ENCODE results near the gene IGFLR1.

IGFLR1 gene

DNA sequence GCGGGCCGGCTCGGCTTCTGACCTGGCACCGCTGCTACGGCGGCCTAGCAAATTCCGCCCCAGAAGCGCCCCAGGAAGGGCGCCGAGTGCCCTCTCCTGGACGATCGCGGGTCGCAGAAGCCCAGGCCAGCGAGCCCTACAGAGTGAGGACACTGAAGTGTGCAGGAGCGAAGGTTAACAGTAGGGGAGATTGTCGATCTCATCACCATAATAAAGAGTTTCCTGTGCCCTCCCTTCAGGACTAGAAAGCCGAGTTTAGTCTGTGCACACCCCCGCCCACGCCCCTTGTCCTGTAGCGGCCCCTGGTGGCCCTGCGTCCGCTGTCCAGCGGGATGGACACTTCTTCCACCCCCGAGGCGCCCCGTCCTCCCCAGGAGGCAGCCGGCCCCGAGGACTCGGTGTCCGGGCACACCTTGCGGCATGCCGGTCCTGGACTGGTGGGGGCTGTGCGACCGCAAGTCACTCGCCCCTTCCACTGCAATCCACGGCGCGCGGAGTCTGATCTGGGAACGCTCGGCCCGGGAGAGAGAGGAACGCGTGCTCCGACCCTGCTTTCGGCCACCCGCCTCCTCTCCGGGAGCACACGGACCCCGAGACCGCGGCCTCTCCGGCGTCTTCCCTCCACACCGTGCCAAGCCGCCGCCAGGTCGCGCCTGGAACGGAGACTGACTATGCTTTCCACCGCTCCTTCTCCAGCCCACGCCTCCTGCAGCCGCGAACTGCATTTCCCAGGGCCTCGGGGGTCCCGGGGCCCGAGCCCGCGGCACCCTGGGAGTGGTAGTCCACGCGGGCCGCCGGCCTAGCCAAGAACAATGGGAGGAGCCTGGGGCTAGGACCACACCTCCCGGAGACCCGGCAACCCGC lies 25.2 kb downstream of the IGFLR1 start:
- Histone ChIP-seq H3K27me3 (replicated peaks; ENCODE audit: control insufficient read depth, insufficient read depth, low read length, poor library complexity, severe bottlenecking) (no peaks in the 10 kb centered on the region), H3K4me1 (ENCODE audit: control insufficient read depth, insufficient read depth, low read length, poor library complexity, severe bottlenecking) (peaks cover 44% of the 10 kb centered on the region)

DNA sequence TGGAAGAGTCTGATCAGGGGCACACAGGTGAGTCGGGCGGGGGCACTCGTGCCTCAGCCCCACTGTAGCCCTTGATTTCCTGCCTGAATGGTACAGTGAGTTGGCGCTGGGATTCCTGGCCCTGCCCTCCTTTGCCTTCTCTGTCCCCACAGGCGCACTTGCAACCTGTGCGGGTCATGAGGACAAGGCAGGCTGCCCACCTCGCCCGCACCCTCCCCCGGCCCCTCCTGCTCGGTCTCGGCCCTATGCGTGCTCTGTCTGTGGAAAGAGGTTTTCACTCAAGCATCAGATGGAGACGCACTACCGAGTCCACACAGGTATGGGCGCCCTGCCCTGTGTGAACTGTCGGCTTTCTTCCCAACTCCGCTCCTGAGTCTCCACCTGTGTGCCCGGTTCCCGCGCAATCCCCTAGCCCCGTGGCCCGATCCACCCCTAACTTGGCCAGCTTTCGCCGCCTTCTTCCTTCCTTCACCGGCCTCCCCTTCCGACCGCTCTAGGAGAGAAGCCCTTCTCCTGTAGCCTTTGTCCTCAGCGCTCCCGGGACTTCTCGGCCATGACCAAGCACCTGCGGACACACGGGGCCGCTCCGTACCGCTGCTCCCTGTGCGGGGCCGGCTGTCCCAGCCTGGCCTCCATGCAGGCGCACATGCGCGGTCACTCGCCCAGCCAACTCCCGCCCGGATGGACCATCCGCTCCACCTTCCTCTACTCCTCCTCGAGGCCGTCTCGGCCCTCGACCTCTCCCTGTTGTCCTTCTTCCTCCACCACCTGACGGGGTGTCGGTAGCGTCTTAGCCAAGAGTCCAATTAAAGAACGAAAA lies 26.1 kb downstream of the IGFLR1 start:
- H3K4me1 ChIP-seq (ENCODE audit: control insufficient read depth, insufficient read depth, low read length, poor library complexity, severe bottlenecking) = peaks cover 45% of the 10 kb centered on the region
- peak overlapping the region; percentile 80 for H3K27ac ChIP-seq (ENCODE audit: insufficient read depth, low read length, poor library complexity, severe bottlenecking)
- H3K4me3 ChIP-seq (ENCODE audit: insufficient read depth, low read depth, low read length, poor library complexity, severe bottlenecking) = peak overlapping the region; percentile 84
- H3K27me3 ChIP-seq (replicated peaks; ENCODE audit: control insufficient read depth, insufficient read depth, low read length, poor library complexity, severe bottlenecking) = no peaks in the 10 kb centered on the region
- DNase-seq = no peak
- H3K9me3 ChIP-seq (ENCODE audit: control insufficient read depth, low read length) = no peaks in the 10 kb centered on the region
- peaks cover 4% of the 10 kb centered on the region for H3K36me3 ChIP-seq (ENCODE audit: control insufficient read depth, insufficient read depth, low read length)

More for the DNA sequence above, 25.2 kb downstream of the IGFLR1 start:
- Histone ChIP-seq H3K9me3 (ENCODE audit: control insufficient read depth, low read length) (no peaks in the 10 kb centered on the region), H3K27ac (ENCODE audit: insufficient read depth, low read length, poor library complexity, severe bottlenecking) (peak overlapping the region; percentile 80), H3K36me3 (ENCODE audit: control insufficient read depth, insufficient read depth, low read length) (peaks cover 13% of the 10 kb centered on the region), H3K4me3 (ENCODE audit: insufficient read depth, low read depth, low read length, poor library complexity, severe bottlenecking) (peak overlapping the region; percentile 84)
- DNase-seq = peak; percentile 93 to 95 (median 94)

DNA sequence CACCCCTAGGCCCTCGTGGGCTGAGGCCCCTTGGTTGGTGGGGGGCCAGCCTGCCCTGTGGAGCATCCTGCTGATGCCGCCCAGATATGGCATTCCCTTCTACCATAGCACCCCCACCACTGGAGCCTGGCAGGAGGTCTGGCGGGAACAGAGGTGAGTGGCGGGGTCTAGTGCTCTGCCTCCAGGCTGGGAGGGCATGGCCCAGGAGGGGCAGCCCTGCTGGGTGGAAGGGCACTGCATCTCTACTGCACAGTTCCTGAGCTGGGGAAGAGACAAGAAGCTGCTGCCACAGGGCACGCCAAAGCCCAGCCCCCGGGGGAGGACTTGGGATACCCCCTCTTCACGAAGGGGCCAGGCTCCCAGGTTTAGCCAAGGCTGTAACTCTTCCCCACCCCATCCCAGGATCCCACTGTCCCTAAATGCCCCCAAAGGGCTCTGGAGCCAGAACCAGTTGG lies 26.9 kb downstream of the IGFLR1 start:
- Histone ChIP-seq H3K27me3 (replicated peaks; ENCODE audit: control insufficient read depth, insufficient read depth, low read length, poor library complexity, severe bottlenecking) (no peaks in the 10 kb centered on the region), H3K9me3 (ENCODE audit: control insufficient read depth, low read length) (no peaks in the 10 kb centered on the region), H3K4me3 (ENCODE audit: insufficient read depth, low read depth, low read length, poor library complexity, severe bottlenecking) (no peak overlapping the region), H3K36me3 (ENCODE audit: control insufficient read depth, insufficient read depth, low read length) (no peaks in the 10 kb centered on the region), H3K4me1 (ENCODE audit: control insufficient read depth, insufficient read depth, low read length, poor library complexity, severe bottlenecking) (peaks cover 53% of the 10 kb centered on the region), H3K27ac (ENCODE audit: insufficient read depth, low read length, poor library complexity, severe bottlenecking) (no peak overlapping the region)
- no peak for DNase-seq

DNA sequence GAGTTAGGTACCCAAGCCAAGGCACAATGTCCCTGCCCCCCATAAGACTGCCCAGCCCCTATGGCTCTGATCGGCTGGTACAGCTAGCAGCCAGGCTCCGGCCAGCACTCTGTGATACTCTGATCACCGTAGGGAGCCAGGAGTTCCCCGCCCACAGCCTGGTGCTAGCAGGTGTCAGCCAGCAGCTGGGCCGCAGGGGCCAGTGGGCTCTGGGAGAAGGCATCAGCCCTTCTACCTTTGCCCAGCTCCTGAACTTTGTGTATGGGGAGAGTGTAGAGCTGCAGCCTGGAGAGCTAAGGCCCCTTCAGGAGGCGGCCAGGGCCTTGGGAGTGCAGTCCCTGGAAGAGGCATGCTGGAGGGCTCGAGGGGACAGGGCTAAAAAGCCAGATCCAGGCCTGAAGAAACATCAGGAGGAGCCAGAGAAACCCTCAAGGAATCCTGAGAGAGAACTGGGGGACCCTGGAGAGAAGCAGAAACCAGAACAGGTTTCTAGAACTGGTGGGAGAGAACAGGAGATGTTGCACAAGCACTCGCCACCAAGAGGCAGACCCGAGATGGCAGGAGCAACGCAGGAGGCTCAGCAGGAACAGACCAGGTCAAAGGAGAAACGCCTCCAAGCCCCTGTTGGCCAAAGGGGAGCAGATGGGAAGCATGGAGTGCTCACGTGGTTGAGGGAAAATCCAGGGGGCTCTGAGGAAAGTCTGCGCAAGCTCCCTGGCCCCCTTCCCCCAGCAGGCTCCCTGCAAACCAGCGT lies 27.5 kb downstream of the IGFLR1 start:
- Histone ChIP-seq H3K4me3 (ENCODE audit: insufficient read depth, low read depth, low read length, poor library complexity, severe bottlenecking) (no peak overlapping the region), H3K27ac (ENCODE audit: insufficient read depth, low read length, poor library complexity, severe bottlenecking) (no peak overlapping the region), H3K4me1 (ENCODE audit: control insufficient read depth, insufficient read depth, low read length, poor library complexity, severe bottlenecking) (peaks cover 52% of the 10 kb centered on the region), H3K9me3 (ENCODE audit: control insufficient read depth, low read length) (no peaks in the 10 kb centered on the region), H3K36me3 (ENCODE audit: control insufficient read depth, insufficient read depth, low read length) (no peaks in the 10 kb centered on the region), H3K27me3 (replicated peaks; ENCODE audit: control insufficient read depth, insufficient read depth, low read length, poor library complexity, severe bottlenecking) (no peaks in the 10 kb centered on the region)
- DNase-seq = no peak

DNA sequence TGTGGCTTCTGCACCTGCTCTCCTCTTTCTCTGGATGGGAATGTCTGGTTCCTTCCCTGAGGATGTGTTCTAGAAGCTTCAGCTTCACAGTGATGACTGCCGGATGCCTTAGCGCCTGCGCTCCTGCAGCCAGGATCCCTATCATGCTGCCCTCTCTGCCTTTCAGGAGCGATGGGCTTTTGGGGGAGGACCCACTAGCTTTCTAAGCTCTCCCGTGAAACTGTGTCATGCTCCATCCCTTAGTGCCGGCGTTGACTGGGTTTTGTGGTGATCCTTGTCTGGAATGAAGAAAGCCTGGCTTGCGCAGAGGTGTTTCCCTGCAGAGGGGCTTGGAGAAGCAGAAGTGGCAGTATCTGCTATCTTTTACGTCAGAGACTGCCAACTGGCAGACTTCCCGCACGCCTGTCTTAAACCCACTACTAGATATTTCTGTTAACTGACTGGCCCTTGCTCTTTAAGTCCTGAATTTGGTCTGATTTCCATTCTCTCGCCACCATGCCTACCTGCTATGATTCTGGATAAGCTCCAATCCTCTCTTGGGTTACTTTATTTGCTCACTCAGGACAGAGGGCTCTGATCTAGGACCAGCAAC lies 28.3 kb downstream of the IGFLR1 start:
- Histone ChIP-seq H3K4me1 (ENCODE audit: control insufficient read depth, insufficient read depth, low read length, poor library complexity, severe bottlenecking) (peaks cover 46% of the 10 kb centered on the region), H3K9me3 (ENCODE audit: control insufficient read depth, low read length) (no peaks in the 10 kb centered on the region), H3K4me3 (ENCODE audit: insufficient read depth, low read depth, low read length, poor library complexity, severe bottlenecking) (no peak overlapping the region), H3K27me3 (replicated peaks; ENCODE audit: control insufficient read depth, insufficient read depth, low read length, poor library complexity, severe bottlenecking) (no peaks in the 10 kb centered on the region), H3K36me3 (ENCODE audit: control insufficient read depth, insufficient read depth, low read length) (no peaks in the 10 kb centered on the region), H3K27ac (ENCODE audit: insufficient read depth, low read length, poor library complexity, severe bottlenecking) (no peak overlapping the region)
- DNase-seq = no peak

DNA sequence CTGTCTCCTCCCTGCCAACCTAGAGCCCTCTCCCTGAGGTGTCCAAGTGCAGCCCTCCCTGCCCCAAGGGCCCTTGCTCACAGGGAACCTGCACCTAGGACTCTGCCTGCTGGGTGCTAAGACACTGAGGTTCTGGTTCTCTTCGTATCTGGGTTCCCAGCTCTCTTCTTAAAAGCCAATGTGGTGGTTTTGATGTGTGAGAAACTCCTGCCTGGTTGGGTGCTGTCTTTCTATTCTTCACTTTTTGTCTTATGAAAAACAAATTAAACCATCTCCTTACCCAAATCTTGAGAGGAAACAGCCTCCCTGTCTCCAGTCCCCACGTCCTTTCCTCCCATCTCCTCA lies 28.8 kb downstream of the IGFLR1 start:
- Histone ChIP-seq H3K27ac (ENCODE audit: insufficient read depth, low read length, poor library complexity, severe bottlenecking) (peak overlapping the region; percentile 31), H3K36me3 (ENCODE audit: control insufficient read depth, insufficient read depth, low read length) (no peaks in the 10 kb centered on the region), H3K4me3 (ENCODE audit: insufficient read depth, low read depth, low read length, poor library complexity, severe bottlenecking) (no peak overlapping the region), H3K4me1 (ENCODE audit: control insufficient read depth, insufficient read depth, low read length, poor library complexity, severe bottlenecking) (peaks cover 41% of the 10 kb centered on the region), H3K27me3 (replicated peaks; ENCODE audit: control insufficient read depth, insufficient read depth, low read length, poor library complexity, severe bottlenecking) (no peaks in the 10 kb centered on the region), H3K9me3 (ENCODE audit: control insufficient read depth, low read length) (no peaks in the 10 kb centered on the region)
- no peak for DNase-seq

DNA sequence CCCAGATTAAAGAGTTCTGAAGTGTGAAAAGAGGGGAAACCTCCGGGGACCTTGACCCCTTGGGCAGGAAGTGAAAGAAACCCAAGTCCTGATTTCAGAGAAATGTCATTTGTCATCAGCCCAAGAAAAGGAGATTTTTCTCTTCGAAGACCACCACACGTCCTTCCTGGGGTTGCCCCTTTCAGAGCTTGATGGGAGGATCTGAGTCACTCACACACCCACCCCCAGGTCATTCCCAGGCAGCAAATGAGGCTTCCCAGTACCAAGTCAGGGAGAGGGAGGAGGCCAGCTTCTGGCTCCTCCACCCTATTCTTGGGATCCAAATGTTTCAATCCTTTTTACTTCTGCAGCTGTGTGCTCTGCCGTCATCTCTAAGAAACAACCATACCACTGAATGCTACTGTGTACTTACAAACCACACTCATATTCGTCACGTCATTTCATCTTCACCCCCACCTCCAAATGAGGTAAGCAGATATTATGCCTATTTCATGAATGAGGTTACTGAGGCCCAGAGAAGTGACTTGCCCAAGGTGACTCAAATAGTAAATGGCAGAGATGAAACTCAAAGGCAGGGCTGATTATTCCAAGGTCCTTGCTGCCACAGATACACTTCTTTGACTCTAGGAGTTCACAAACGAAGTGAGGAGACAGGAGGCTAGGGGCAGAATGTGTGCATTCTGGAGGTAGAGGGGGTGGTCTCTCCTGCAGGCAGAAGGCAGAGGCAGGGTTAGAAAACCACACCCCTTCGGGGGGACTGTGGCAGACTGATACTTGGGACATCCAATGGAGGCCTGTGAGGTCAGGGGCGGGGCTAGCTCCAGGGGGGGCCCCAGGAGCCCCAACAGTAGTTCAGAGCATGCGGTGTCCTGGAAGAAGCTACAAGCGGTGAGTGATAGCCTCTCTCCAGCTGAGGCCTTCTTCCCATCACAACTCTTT lies 29.4 kb downstream of the IGFLR1 start:
- Histone ChIP-seq H3K27me3 (replicated peaks; ENCODE audit: control insufficient read depth, insufficient read depth, low read length, poor library complexity, severe bottlenecking) (no peaks in the 10 kb centered on the region), H3K36me3 (ENCODE audit: control insufficient read depth, insufficient read depth, low read length) (no peaks in the 10 kb centered on the region), H3K4me1 (ENCODE audit: control insufficient read depth, insufficient read depth, low read length, poor library complexity, severe bottlenecking) (peaks cover 40% of the 10 kb centered on the region), H3K27ac (ENCODE audit: insufficient read depth, low read length, poor library complexity, severe bottlenecking) (peak overlapping the region; percentile 31), H3K9me3 (ENCODE audit: control insufficient read depth, low read length) (no peaks in the 10 kb centered on the region), H3K4me3 (ENCODE audit: insufficient read depth, low read depth, low read length, poor library complexity, severe bottlenecking) (no peak overlapping the region)
- DNase-seq = peak in 1 of 3 donors; percentile 17

DNA sequence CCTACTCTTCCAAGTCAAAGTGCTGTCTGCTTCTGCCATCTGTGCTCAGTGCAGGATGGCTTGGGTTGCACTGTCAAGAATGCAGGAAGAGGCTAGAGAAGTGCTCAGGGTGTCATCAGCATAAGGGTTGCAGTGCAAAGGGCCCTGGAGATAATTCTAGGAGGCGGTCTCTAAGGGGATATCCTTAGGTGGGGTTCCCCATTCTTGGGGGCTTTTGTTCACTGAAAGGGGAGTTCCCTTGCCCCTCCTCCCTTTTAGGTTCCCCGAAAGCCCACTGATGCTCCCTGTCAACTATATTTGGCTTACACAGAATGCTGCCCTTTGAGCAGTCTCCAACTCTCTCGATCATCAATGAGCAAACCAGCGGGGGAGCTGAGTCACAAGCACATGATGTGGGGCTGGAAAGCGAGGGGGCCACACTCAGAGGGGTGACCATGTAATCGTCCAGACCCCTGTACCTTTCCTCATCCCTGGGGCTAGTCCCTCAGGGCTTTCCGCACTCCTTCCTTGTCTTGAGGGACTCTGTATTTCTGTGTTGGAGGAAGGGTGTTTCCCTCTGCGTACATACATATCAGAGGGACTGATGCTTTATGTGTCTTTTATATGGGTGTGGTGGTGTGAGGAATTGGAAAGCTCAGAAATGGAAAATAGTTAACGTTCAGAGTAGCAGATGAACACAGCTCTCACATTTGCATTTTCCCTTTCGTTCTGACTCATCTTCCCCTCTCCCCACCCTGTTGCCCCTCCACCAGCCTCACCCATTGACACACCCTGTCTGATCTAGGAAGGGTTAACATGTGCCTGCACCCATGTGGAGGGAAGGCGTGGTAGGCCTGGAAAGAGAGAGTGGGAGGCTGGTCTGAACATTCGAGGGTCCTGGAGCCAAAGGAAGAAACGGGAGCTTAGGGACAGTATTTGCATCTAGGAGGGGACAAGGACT lies 31.2 kb downstream of the IGFLR1 start:
- Histone ChIP-seq H3K4me3 (ENCODE audit: insufficient read depth, low read depth, low read length, poor library complexity, severe bottlenecking) (no peak overlapping the region), H3K9me3 (ENCODE audit: control insufficient read depth, low read length) (no peaks in the 10 kb centered on the region), H3K27ac (ENCODE audit: insufficient read depth, low read length, poor library complexity, severe bottlenecking) (no peak overlapping the region), H3K27me3 (replicated peaks; ENCODE audit: control insufficient read depth, insufficient read depth, low read length, poor library complexity, severe bottlenecking) (no peaks in the 10 kb centered on the region), H3K4me1 (ENCODE audit: control insufficient read depth, insufficient read depth, low read length, poor library complexity, severe bottlenecking) (peaks cover 28% of the 10 kb centered on the region), H3K36me3 (ENCODE audit: control insufficient read depth, insufficient read depth, low read length) (no peaks in the 10 kb centered on the region)
- DNase-seq = no peak
